OCI-LY1 (cell line): Measurements from ENCODE around the gene STK39.

Source experiments
- H2AFZ ChIP-seq: fragments of 200-600 bp; sonication (generic), shearing (Covaris generic); 2 replicates; pipeline ENCODE4 v1.6.0; 2014; ENCODE audit warnings: antibody characterized with exemption, mild to moderate bottlenecking, low read length
- H3F3A ChIP-seq: fragments of 200-600 bp; sonication (generic), shearing (Covaris generic); 2 replicates; pipeline ENCODE4 v1.6.0; 2014; ENCODE audit warnings: mild to moderate bottlenecking, antibody characterized with exemption, low read length, moderate library complexity; ENCODE audit not compliant: insufficient read depth
- H3K27ac ChIP-seq: fragments of 200-600 bp; sonication (generic); 2 replicates; pipeline ENCODE4 v1.5.1; 2014; ENCODE audit warnings: low read length, mixed run types, mild to moderate bottlenecking, low read depth; ENCODE audit not compliant: poor library complexity, severe bottlenecking
- H3K27me3 ChIP-seq: fragments of 200-600 bp; sonication (generic); 2 replicates; pipeline ENCODE4 v1.6.0; 2014; ENCODE audit warnings: antibody characterized with exemption, mild to moderate bottlenecking, low read length, moderate library complexity; ENCODE audit not compliant: insufficient read depth
- H3K36me3 ChIP-seq: fragments of 200-600 bp; sonication (generic); 2 replicates; pipeline ENCODE4 v1.6.1; 2014; ENCODE audit warnings: mild to moderate bottlenecking, antibody characterized with exemption, low read length, moderate library complexity, mixed read lengths; ENCODE audit not compliant: insufficient read depth
- H3K4me1 ChIP-seq: fragments of 200-600 bp; sonication (generic); 2 replicates; pipeline ENCODE4 v1.5.1; 2014; ENCODE audit warnings: mild to moderate bottlenecking, low read length, moderate library complexity; ENCODE audit not compliant: insufficient read depth, severe bottlenecking
- H3K4me2 ChIP-seq: fragments of 200-600 bp; sonication (generic), shearing (Covaris generic); 2 replicates; pipeline ENCODE4 v1.6.1; 2014; ENCODE audit warnings: low read length
- H3K4me3 ChIP-seq: fragments of 200-600 bp; sonication (generic); 2 replicates; pipeline ENCODE4 v1.5.1; 2014; ENCODE audit warnings: low read length, low read depth, mild to moderate bottlenecking, mixed read lengths; ENCODE audit not compliant: poor library complexity, severe bottlenecking
- H3K79me2 ChIP-seq: fragments of 200-600 bp; shearing (Covaris generic); 2 replicates; pipeline ENCODE4 v1.6.1; 2016; ENCODE audit warnings: mixed run types, low read length, mixed read lengths; ENCODE audit not compliant: insufficient read depth
- H3K9ac ChIP-seq: fragments of 200-600 bp; sonication (generic), shearing (Covaris generic); 2 replicates; pipeline ENCODE4 v1.6.1; 2014; ENCODE audit warnings: mild to moderate bottlenecking, low read length, mixed read lengths
- H3K9me2 ChIP-seq: fragments of 200-600 bp; sonication (generic), shearing (Covaris generic); 2 replicates; pipeline ENCODE4 v1.6.1; 2014; ENCODE audit warnings: low read depth, mild to moderate bottlenecking, low read length, mixed read lengths
- H3K9me3 ChIP-seq: fragments of 200-600 bp; shearing (Covaris generic); 2 replicates; pipeline ENCODE4 v1.6.1; 2014; ENCODE audit warnings: low read length, mixed read lengths
- H4K20me1 ChIP-seq: fragments of 200-600 bp; sonication (generic), shearing (Covaris generic); 2 replicates; pipeline ENCODE4 v1.6.0; 2016; ENCODE audit warnings: mild to moderate bottlenecking, low read length; ENCODE audit not compliant: insufficient read depth
- CTCF ChIP-seq: fragments of 200-600 bp; sonication (generic), shearing (Covaris generic); IDR thresholded peaks from 2 replicates; pipeline ENCODE4 v1.5.1; 2017; ENCODE audit warnings: mild to moderate bottlenecking, antibody characterized with exemption, low read length, moderate library complexity, mixed read lengths
- EZH2 ChIP-seq: fragments of 200-600 bp; sonication (generic), shearing (Covaris generic); IDR thresholded peaks from 2 replicates; pipeline ENCODE4 v1.8.0; 2017; ENCODE audit warnings: borderline replicate concordance, mixed run types, mild to moderate bottlenecking, antibody characterized with exemption, low read length, moderate library complexity, mixed read lengths

Gene STK39

GRCh38 chr2:167924556-167924955, 322.8 kb downstream of the STK39 start:
- Histone ChIP-seq H3K4me3 (no peak overlapping the region), H3K27ac (no peak overlapping the region), H3K79me2 (no peaks in the 10 kb centered on the region), H3K4me1 (no peaks in the 10 kb centered on the region), H4K20me1 (no peaks in the 10 kb centered on the region), H3K9me2 (no peaks in the 10 kb centered on the region), H3K27me3 (no peaks in the 10 kb centered on the region), H3K4me2 (no peak overlapping the region), H3K9ac (no peak overlapping the region), H2AFZ (no peak overlapping the region), H3K9me3 (no peaks in the 10 kb centered on the region), H3K36me3 (no peaks in the 10 kb centered on the region), H3F3A (no peaks in the 10 kb centered on the region)
- no peak for TF ChIP-seq CTCF
- TF ChIP-seq EZH2, result no peak

- H4K20me1 ChIP-seq, result no peaks in the 10 kb centered on the region
- TF ChIP-seq EZH2 (no peak), CTCF (no peak)
- no peak overlapping the region for H3K4me3 ChIP-seq
- H3K27me3 ChIP-seq, result no peaks in the 10 kb centered on the region
- H3K4me1 ChIP-seq, result no peaks in the 10 kb centered on the region
- no peaks in the 10 kb centered on the region for H3K36me3 ChIP-seq
- H3K9me3 ChIP-seq, result no peaks in the 10 kb centered on the region
- H3K9me2 ChIP-seq, result no peaks in the 10 kb centered on the region
- H3K79me2 ChIP-seq, result no peaks in the 10 kb centered on the region
- no peak overlapping the region for H3K27ac ChIP-seq
- no peaks in the 10 kb centered on the region for H3F3A ChIP-seq
- no peak overlapping the region for H2AFZ ChIP-seq
- H3K4me2 ChIP-seq, result no peak overlapping the region
- no peak overlapping the region for H3K9ac ChIP-seq
Measured at GRCh38 chr2:167916756-167917155, 330.6 kb downstream of the STK39 start.

GRCh38 chr2:167914969-167915368, 332.4 kb downstream of the STK39 start:
- no peak overlapping the region for H2AFZ ChIP-seq
- H3K27ac ChIP-seq, result no peak overlapping the region
- no peak for TF ChIP-seq EZH2
- no peak for TF ChIP-seq CTCF
- H3K36me3 ChIP-seq, result no peaks in the 10 kb centered on the region
- no peak overlapping the region for H3K4me3 ChIP-seq
- no peak overlapping the region for H3K9ac ChIP-seq
- no peaks in the 10 kb centered on the region for H3K9me3 ChIP-seq
- no peaks in the 10 kb centered on the region for H3F3A ChIP-seq
- no peaks in the 10 kb centered on the region for H4K20me1 ChIP-seq
- no peaks in the 10 kb centered on the region for H3K79me2 ChIP-seq
- no peak overlapping the region for H3K4me2 ChIP-seq
- no peaks in the 10 kb centered on the region for H3K4me1 ChIP-seq
- H3K27me3 ChIP-seq, result no peaks in the 10 kb centered on the region
- no peaks in the 10 kb centered on the region for H3K9me2 ChIP-seq
